Adrenal gland (tissue), 12 donors: ENCODE data around the gene HMCN2. TPM values are rescaled to one million over a fixed set of nuclear protein-coding genes. Genes with fewer than 3 reads are reported as not detected.

ENCODE experiments used
- DNase-seq, 7 donors: peaks; one replicate each; pipeline ENCODE4 v3.0.0-alpha.2; 2019 to 2020
- H3K27ac ChIP-seq, 5 donors: fragments of 200-600 bp; sonication (generic) in 4 of 5; 1 replicate in 3 of 5; 2 replicates in 2 of 5; pipeline versions ENCODE4 v1.5.1 to v1.8.0; 2016 to 2020; ENCODE audit warnings: mild to moderate bottlenecking in 1 of 5
- H3K27me3 ChIP-seq: fragments of 200-600 bp; 2 replicates; pipeline ENCODE4 v1.8.0; 2021
- H3K36me3 ChIP-seq, 2 donors: fragments of 200-600 bp; replicated peaks in 1 of 2; 1 replicate in 1 of 2; 2 replicates in 1 of 2; pipeline versions ENCODE4 v1.5.1 to v1.8.0; 2018 to 2022
- H3K4me1 ChIP-seq, 2 donors: fragments of 200-600 bp; replicated peaks in 1 of 2; 1 replicate in 1 of 2; 2 replicates in 1 of 2; pipeline versions ENCODE4 v1.5.1 to v1.8.0; 2018 to 2021
- H3K4me3 ChIP-seq, 4 donors: fragments of 200-600 bp; sonication (generic) in 3 of 4; one replicate each; pipeline ENCODE4 v1.5.1; 2016 to 2018
- H3K9me3 ChIP-seq, 3 donors: fragments of 200-600 bp; sonication (generic) in 1 of 3; replicated peaks in 1 of 3; 1 replicate in 2 of 3; 2 replicates in 1 of 3; pipeline versions ENCODE4 v1.5.1 to v1.8.0; 2016 to 2021
- POLR2A ChIP-seq, 2 donors: fragments of 450-650 bp; IDR thresholded peaks; one replicate each; pipeline ENCODE4 v1.6.1; 2017; ENCODE audit warnings: antibody characterized with exemption in 2 of 2, mild to moderate bottlenecking in 2 of 2, moderate library complexity in 1 of 2
- WGBS, 4 donors: extraction: QIAGEN DNeasy Blood & Tissue Kit in 2 of 4; methylation state at CpG; one replicate each; pipeline versions ENCODE4 v1.1.5 to v1.1.7; 2013 to 2017; 5-methylcytosine and 5-hydroxymethylcytosine counted together
- intact Hi-C, 2 donors: fragments of 100-400 bp; cut with DNase I; formaldehyde crosslinking; loops; one replicate each; pipeline versions ENCODE4 v1.14.1 to v1.15.0; 2022 to 2023
- polyA plus RNA-seq, 3 donors: library from polyadenylated mRNA; stranded (reverse); fragments of 200-250 nt in 2 of 3; fragments of 350-450 nt in 1 of 3; fragmentation: Illumina TruSeq in 1 of 3; extraction: RNeasy Lipid Tissue Mini Kit (QIAGEN cat#74804) in 1 of 3; gene quantifications; one replicate each; pipeline ENCODE4 v1.2.3, GENCODE V29; 2013 to 2014
- total RNA-seq, 9 donors: library from RNA; depleted of rRNA in 4 of 9; stranded (reverse); fragments of >200 nt in 4 of 9; fragments of 120-200 nt in 1 of 9; fragmentation: NEBNext Ultra II Directional in 1 of 9; extraction: Animal tissue kit (Norgen Biotek cat#: 25700) in 1 of 9; gene quantifications; one replicate each; pipeline versions ENCODE4 v1.1.0 to v1.2.4, GENCODE V29; 2013 to 2023
- TF ChIP-seq, protein P1 (sequence below), 6 experiments: fragments of 450-650 bp in 4 of 6; fragments of 200-600 bp in 2 of 6; sonication (generic) in 1 of 6; IDR thresholded peaks; 1 replicate in 5 of 6; 2 replicates in 1 of 6; pipeline versions ENCODE4 v1.5.1 to v1.8.0; 2016 to 2021; ENCODE audit warnings: antibody characterized with exemption in 6 of 6, mild to moderate bottlenecking in 2 of 6, moderate library complexity in 1 of 6
- donor health status: healthy with polysubstance abuse.
- donor health status: Bipolar disorder and iron deficiency.
- donor health status: DM: yes; HTN: yes; CAD: no.
- donor health status: DM: no; HTN: no; CAD: no.
- donor health status: DM: no; HTN: no; CAD: no.
- donor health status: DM: yes; HTN: yes; CAD: no.

Gene HMCN2
- total and polyA plus RNA-seq, 12 donors = 0.05 to 25.8 (median 0.42) TPM; not detected in 1

- 72 to 88% (median 76%) methylated on average over 8 to 18 of the region's 18 CpGs for WGBS, 4 donors
- no peak overlapping the region for H3K4me3 ChIP-seq
- H3K36me3 ChIP-seq = no peaks in the 10 kb centered on the region
- H3K4me1 ChIP-seq = no peaks in the 10 kb centered on the region
- DNase-seq = no peak
- intact Hi-C loops = no loop called here
- H3K9me3 ChIP-seq = no peaks in the 10 kb centered on the region
- TF ChIP-seq, protein P1, sequence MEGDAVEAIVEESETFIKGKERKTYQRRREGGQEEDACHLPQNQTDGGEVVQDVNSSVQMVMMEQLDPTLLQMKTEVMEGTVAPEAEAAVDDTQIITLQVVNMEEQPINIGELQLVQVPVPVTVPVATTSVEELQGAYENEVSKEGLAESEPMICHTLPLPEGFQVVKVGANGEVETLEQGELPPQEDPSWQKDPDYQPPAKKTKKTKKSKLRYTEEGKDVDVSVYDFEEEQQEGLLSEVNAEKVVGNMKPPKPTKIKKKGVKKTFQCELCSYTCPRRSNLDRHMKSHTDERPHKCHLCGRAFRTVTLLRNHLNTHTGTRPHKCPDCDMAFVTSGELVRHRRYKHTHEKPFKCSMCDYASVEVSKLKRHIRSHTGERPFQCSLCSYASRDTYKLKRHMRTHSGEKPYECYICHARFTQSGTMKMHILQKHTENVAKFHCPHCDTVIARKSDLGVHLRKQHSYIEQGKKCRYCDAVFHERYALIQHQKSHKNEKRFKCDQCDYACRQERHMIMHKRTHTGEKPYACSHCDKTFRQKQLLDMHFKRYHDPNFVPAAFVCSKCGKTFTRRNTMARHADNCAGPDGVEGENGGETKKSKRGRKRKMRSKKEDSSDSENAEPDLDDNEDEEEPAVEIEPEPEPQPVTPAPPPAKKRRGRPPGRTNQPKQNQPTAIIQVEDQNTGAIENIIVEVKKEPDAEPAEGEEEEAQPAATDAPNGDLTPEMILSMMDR (IDR thresholded peaks at IDR 0.05) = no peak
- TF ChIP-seq POLR2A (IDR thresholded peaks at IDR 0.05) = no peak
- H3K27ac ChIP-seq = no peak overlapping the region
- no peaks in the 10 kb centered on the region for H3K27me3 ChIP-seq
These were observed 89.2 kb downstream of the HMCN2 start for GRCh38 chr9:130354806-130355205.

DNA sequence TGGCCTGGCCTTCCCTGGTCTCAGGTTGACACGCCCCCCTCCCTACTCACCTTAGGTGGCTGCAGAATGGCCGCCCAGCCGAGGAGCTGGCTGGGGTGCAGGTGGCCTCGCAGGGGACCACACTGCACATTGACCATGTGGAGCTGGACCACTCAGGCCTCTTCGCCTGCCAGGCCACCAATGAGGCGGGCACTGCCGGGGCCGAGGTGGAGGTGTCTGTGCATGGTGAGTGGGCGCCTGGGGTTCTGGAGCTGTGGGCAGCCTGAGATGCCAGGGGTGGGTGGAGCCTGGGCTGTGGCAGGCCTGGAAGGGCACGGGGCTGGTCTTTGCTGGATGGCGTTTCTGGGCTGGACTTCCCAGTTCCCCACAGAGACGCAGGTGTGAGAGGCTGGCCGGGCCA is 90.5 kb downstream of the HMCN2 start:
- intact Hi-C loops = no loop called here
- WGBS, 4 donors = 92 to 97% (median 95%) methylated on average over 7 to 13 of the region's 13 CpGs

GRCh38 chr9:130356877-130357584 is 91.5 kb downstream of the HMCN2 start:
- DNase-seq = no peak
- H3K36me3 ChIP-seq = no peaks in the 10 kb centered on the region
- no peaks in the 10 kb centered on the region for H3K27me3 ChIP-seq
- no peaks in the 10 kb centered on the region for H3K9me3 ChIP-seq
- H3K4me3 ChIP-seq = no peak overlapping the region
- no peaks in the 10 kb centered on the region for H3K4me1 ChIP-seq
- WGBS, 4 donors = 63 to 71% (median 67%) methylated on average over 1 of the region's 1 CpG
- TF ChIP-seq, protein P1 (IDR thresholded peaks at IDR 0.05) = no peak
- TF ChIP-seq POLR2A (IDR thresholded peaks at IDR 0.05) = no peak
- intact Hi-C loops = no loop called here
- H3K27ac ChIP-seq = no peak overlapping the region

More for the DNA sequence above, 90.5 kb downstream of the HMCN2 start:
- Histone ChIP-seq H3K4me1 (no peaks in the 10 kb centered on the region), H3K27me3 (no peaks in the 10 kb centered on the region), H3K9me3 (no peaks in the 10 kb centered on the region), H3K36me3 (no peaks in the 10 kb centered on the region), H3K4me3 (no peak overlapping the region), H3K27ac (no peak overlapping the region)
- TF ChIP-seq, protein P1 (IDR thresholded peaks at IDR 0.05) = no peak
- no peak for TF ChIP-seq POLR2A (IDR thresholded peaks at IDR 0.05)
- DNase-seq = no peak

DNA sequence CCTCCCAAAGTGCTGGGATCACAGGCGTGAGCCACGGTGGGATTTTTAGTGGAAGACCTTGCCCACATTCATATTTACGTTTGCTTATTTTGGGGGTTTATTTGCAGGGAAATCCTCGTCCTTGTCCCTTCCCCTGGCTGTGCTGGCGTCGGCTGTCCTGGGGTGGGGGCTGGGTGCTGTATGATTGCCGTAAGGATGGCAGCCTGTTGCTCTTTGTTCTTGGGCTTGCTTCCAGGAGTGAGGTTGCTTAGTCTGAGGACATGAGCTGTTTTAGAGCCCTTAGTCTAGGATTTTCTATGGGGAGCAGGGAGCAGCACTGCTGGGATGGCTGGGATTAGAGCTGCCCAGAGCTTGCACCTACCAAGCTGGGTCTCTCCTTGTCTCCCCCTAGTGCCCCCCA is 93.4 kb downstream of the HMCN2 start:
- no peaks in the 10 kb centered on the region for H3K36me3 ChIP-seq
- H3K27me3 ChIP-seq = no peaks in the 10 kb centered on the region
- 73 to 86% (median 82%) methylated on average over 7 of the region's 7 CpGs for WGBS, 4 donors
- TF ChIP-seq POLR2A (IDR thresholded peaks at IDR 0.05) = no peak
- TF ChIP-seq, protein P1 (IDR thresholded peaks at IDR 0.05) = no peak
- H3K27ac ChIP-seq = no peak overlapping the region
- DNase-seq = no peak
- H3K9me3 ChIP-seq = no peaks in the 10 kb centered on the region
- no peak overlapping the region for H3K4me3 ChIP-seq
- H3K4me1 ChIP-seq = no peaks in the 10 kb centered on the region
- intact Hi-C loops = no loop called here
